ELF-1 (cell line): ENCODE data around the gene VSTM2A.
"Not testable (repeated sequence)": the region's sequence is repeated elsewhere in the genome, so short reads cannot be mapped to it uniquely, and the experiment has no call there.

Experiments
- DNase-seq: peaks from one replicate; pipeline ENCODE4 v3.0.0-alpha.2; 2016; ENCODE audit warnings: low read depth, low spot score

Gene VSTM2A, protein sequence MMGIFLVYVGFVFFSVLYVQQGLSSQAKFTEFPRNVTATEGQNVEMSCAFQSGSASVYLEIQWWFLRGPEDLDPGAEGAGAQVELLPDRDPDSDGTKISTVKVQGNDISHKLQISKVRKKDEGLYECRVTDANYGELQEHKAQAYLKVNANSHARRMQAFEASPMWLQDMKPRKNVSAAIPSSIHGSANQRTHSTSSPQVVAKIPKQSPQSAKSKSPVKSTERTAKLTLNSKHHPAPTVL

DNA sequence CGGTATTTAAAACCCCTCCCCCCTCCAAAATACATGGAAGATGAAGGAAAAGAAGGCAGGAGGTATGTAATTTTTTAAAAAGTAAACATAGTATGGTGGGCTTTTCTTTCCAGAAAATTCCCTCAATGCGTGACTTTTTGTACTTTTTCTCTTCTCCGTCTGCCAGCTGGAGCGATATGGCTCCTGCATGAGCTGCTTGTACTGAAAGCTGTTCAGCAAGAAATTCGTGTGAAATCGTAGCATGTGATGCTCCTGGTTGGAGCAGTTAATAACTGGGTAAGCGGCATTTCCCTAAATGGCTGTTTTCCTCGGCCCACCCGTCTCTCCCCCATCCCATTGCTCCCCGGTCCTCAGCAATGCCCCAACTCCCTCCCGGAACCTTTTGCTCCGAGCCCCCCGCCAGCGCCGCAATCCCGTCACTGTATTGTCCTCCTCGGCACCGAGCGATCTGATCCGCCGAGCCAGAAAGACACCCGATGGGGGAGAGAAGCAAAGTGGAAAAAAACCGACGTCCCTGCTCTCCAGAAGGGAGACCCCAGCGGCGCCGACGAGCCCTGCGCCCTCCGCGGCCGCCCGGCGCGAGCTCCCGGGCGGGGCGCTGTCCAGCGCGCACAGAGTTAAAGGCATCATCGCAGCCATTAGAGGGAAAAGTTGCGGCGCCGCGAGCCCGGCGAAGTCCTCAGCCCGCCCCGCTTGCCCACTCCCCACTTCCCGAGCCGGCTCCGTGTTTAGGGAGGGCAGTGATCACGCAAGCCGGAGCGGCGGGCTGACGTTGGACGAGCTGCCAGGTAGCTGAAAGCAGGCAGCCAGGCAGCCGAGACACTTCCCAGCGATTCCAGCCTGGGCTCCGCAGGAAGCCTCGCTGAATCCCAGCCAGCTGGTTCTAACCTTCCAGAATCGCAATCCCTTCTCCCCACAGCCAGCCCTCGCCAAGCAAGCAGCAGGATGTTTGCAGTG lies at the start of gene VSTM2A:
Gene VSTM2A, plus strand, starts transcription at position 707 of the 957 bp plus-strand sequence. CDS start 356 bp downstream, outside the sequence.
- peak; percentile 84 for DNase-seq

- DNase-seq = not testable (repeated sequence)
These were observed 37.6 kb upstream of the VSTM2A start for GRCh38 chr7:54504531-54504930.

- no peak for DNase-seq
These were observed 12.6 kb upstream of the VSTM2A start for GRCh38 chr7:54529568-54529967.

GRCh38 chr7:54538122-54538521 lies 4.1 kb upstream of the VSTM2A start:
- DNase-seq = no peak

GRCh38 chr7:54543051-54543488 lies 895 bp downstream of the VSTM2A start:
- peak; percentile 65 for DNase-seq

DNA sequence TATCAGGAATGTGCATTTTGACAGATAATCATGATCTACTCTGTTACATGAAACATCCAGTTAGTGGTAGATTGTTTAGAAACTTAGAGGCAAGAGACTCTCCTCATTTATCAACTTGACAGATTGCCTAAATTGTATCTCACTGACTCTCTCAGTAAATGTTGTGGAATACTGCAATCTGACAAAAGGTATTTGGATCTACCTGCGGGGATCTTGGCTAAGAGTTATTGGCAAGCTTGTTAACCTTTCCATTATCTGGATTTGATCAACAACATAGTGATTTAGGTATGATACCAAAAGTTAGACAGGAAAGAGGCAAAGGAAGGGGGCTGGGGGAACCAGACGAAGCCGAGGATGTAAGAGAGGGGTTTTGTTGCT lies 2.0 kb downstream of the VSTM2A start:
- no peak for DNase-seq

- peak; percentile 28 for DNase-seq
These were observed 2.5 kb downstream of the VSTM2A start for GRCh38 chr7:54544527-54545240.

DNA sequence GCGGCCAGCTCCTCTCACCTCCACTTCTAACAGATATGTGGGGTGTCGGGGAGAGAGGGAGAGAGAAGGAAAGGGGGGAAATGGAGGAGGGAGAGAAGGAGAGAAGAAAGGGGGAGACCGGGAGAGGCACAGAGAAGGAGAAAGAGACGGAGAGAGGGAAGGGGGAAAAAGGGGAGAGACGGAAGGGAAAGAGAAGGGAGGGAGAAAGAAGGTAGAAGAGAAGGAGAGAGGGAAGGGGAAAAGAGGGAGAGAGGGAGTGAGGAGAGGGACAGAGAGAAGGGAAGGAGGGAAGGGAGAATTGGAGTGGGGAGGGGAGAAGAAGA lies 3.0 kb downstream of the VSTM2A start:
- DNase-seq = no peak

DNA sequence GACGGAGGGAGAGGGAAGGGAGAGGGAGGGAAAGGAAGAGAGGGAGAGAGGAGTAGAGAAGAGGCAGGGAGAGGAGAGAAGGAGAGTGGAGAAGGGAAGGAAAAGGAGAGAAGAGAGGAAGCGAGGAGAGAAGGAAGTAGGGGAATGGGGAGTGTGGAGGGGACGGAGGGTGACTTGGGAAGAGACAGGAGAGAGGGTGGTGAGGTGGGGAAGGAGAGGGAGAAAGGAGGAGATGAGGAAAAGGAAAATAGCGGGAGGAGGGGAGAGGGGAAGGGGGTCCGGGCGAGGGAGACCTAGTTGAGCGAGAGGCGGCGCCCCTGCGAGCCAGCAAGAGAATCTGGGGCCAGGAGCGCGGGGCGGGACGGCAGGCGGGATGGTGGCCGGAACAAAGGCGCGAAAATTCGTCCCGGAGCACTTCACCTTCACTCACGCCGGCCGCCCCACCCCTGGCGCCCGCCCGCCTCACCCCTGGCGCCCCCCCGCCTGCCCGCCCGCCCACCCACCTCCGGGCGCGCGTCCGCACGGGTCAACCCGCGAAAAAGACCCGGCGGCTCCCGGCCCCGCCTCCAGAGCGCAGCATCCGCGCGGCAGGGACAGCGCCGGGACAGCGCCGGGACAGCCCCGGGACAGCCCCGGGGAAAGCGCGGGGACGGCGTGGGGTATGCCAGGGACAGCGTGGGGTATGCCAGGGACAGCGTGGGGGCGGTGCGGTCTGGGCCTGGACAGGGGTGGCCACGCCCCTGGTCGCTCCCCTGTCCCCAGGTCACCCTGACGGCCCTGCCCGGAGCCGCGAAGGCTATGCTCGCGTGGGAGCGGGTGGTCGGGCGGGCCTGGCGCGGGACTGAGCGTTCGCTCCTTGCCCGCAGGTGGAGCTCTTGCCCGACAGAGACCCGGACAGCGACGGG lies 4.2 kb downstream of the VSTM2A start:
- peak; percentile 79 for DNase-seq

DNA sequence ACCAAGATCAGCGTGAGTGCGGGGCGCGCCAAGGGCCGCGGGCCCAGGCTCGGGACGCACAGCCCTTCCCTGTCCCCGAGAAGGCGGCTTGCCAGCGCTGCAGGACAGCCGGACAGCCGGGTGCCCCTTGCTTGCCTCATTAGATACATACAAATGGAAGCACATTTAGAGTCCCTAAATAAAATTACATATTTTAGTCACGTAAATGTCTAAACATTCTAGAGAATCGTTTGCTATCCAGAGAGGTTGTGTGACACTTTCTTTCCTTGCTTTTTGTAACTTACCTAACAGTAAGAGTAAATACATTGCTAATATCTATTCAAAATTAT lies 4.8 kb downstream of the VSTM2A start:
- no peak for DNase-seq

GRCh38 chr7:54550471-54550870 lies 8.3 kb downstream of the VSTM2A start:
- no peak for DNase-seq

DNA sequence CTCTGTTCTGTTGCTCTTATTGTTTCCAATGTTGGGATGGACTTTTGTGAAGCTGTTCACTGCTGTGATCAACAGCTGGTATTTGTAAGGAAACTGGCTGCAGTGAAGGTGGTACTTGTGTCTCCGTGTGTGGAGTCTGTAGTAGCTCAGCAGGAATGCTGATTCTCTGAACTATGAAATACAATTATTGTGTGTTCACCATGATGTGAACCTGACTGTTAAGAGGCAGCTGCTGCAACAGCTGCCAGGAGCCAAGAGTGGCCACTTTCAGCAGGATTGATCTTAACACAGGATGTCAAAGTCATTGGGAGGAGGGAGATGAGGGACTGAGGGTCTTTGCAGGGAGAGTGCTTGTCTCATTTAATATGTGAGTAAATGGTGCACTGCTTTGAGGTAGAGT lies 13.9 kb downstream of the VSTM2A start:
- no peak for DNase-seq

GRCh38 chr7:54559401-54559800 lies 17.2 kb downstream of the VSTM2A start:
- no peak for DNase-seq

DNA sequence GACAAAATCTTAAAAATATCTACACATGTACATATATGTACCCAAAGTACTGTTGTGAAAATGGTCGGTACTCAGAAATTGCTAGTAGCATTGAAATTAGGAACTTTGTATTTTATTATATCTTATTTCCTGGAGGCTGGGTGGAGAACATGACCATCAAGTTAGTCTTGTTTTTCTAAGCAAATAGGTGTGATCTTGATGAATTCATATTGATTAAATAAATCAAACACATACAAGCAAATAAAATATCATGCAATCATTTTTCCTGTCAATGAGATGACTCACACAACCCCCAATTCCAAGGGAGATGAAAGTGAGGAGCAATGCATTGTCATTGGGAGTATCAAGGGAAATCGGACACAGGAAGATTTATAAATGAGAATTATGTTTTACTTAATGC lies 18.0 kb downstream of the VSTM2A start:
- no peak for DNase-seq

DNA sequence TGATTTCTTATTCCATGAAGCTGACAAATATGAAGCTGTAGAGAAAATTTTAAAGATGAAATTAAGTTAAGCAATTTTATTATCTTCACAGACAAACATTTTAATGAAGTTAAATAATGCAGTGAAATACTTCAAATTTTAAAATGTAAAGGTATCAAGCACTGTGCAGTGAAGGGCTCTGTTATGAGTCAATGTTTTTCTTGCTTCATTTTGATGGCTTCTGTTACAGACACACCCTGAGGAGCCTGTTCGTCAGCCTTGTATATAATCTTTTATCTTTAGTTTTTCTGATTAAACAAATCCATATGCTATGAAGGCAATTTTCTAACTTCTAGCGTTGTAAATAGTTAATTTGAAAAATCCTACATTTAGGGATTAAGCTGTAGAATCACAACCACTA lies 18.5 kb downstream of the VSTM2A start:
- no peak for DNase-seq

GRCh38 chr7:54563329-54563916 lies 21.2 kb downstream of the VSTM2A start:
- no peak for DNase-seq

- no peak for DNase-seq
These were observed 23.3 kb downstream of the VSTM2A start for GRCh38 chr7:54565432-54565831.

DNA sequence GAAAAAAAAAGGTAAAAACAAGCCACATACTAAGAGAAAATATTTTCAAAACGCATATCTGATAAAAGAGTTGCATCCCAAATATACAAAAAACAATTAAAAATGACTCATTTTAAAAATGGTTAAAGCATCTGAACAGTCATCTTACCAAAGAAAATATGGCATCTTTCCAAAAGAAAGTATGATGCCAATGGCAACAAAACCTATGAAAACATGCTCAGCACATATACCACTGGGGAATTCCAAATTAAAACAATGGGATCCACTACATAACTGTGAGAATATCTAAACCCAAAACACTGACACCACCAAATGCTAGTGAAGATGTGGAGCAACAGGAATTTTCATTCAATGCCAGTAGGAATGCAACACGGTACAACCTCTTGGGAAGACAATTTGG lies 39.3 kb downstream of the VSTM2A start:
- no peak for DNase-seq

DNA sequence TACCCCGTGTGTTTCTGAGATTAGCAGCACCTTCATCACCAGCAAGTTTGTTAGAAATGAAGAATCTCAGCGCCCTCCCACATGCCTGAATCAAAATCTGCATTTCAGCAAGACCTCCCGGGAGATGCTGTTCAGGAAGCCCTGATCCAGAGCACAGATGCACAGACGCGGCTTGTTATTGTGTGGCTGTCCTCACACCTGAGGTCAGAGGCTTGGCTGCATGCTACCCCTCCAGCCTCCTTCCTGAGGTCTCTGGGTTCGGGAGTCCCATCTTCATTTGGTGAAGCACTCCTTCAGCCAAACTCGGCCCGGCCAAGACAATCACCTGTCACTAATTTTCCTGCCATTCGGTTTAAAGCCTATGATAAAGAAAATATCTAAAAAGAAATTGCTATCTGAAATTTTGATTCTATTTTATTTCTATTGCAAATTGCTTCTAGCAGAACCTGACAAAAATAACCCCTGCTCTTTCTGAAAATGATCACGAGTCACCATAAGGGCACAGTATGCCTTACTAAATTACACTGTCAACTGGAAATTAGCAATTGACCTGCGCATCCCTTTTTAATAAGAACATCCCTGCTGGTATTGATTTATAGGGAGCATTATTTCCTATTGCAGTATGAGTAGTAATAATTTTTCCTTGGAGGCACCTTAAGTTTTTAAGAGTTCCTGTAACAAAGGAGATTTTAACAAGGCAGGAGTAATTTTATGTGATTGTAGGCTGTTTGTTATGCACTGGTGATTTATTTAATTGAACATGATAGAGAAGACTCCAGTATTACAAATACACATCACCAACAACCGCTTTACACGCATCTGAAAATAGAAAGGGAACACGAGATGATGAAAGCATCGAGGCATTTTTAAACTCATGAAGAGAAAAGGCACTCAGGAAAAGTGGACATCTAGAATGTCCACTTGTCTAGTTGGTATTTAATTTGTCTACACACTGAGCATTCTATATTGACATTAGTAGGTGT lies 49.5 kb downstream of the VSTM2A start:
- no peak for DNase-seq

DNA sequence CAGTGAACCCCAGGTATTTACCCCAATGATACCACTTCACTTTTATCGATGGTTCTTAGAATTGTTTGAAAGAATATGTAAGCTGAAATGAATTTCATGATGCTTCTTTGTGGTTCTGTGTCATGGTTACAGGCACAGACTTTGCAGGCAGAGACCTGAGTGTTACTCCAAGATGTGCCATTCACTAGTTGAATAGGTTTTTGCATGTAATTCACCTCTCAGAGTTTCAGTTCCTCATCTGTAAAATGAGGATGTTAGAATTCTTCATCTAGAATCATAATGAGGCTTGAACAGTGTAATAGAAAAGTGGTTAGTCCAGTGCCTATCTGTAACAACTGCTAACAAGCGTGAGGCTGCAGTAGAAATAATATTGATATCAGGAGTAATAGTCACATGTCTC lies 54.6 kb downstream of the VSTM2A start:
- no peak for DNase-seq
